Urothelium cell line (cell line): ENCODE results near the gene DCP1A.
A peak's percentile ranks its signal among the peaks of the same experiment; 100 is the strongest.

Experiments used
- DNase-seq: peaks from one replicate; pipeline ENCODE4 v3.0.0; 2011; ENCODE audit warnings: low spot score, mixed read lengths
- FAIRE-seq: peaks from 2 replicates; lab custom pipeline; 2011; peaks lifted over from hg19 to GRCh38; lab: Jason Lieb, UNC

Gene DCP1A

GRCh38 chr3:53250453-53250852 is 96.9 kb downstream of the DCP1A start:
- DNase-seq (no peak), FAIRE-seq (no peak)

GRCh38 chr3:53248161-53248560 is 99.2 kb downstream of the DCP1A start:
- FAIRE-seq (no peak), DNase-seq (no peak)

- DNase-seq (no peak), FAIRE-seq (no peak)
These were observed 99.7 kb downstream of the DCP1A start for GRCh38 chr3:53247619-53248018.

GRCh38 chr3:53244271-53244670 is 103.1 kb downstream of the DCP1A start:
- no peak for FAIRE-seq

GRCh38 chr3:53243785-53244184 is 103.6 kb downstream of the DCP1A start:
- FAIRE-seq (no peak), DNase-seq (no peak)

More at GRCh38 chr3:53244271-53244670, 103.1 kb downstream of the DCP1A start:
- no peak for DNase-seq

- DNase-seq (no peak), FAIRE-seq (no peak)
These were observed 104.2 kb downstream of the DCP1A start for GRCh38 chr3:53243165-53243564.

- FAIRE-seq = no peak
- DNase-seq = no peak
These were observed 104.7 kb downstream of the DCP1A start for GRCh38 chr3:53242642-53243041.

- no peak for DNase-seq
- no peak for FAIRE-seq
These were observed 105.2 kb downstream of the DCP1A start for GRCh38 chr3:53242155-53242554.

- DNase-seq = no peak
- FAIRE-seq = no peak
These were observed 106.1 kb downstream of the DCP1A start for GRCh38 chr3:53240989-53241972.

- DNase-seq (no peak), FAIRE-seq (no peak)
These were observed 107.5 kb downstream of the DCP1A start for GRCh38 chr3:53239800-53240199.

GRCh38 chr3:53238886-53239285 is 108.5 kb downstream of the DCP1A start:
- FAIRE-seq = no peak

GRCh38 chr3:53238051-53238850 is 109.1 kb downstream of the DCP1A start:
- DNase-seq (peak; percentile 33), FAIRE-seq (peak; percentile 20)

More at GRCh38 chr3:53238886-53239285, 108.5 kb downstream of the DCP1A start:
- no peak for DNase-seq

GRCh38 chr3:53236112-53236841 is 111.1 kb downstream of the DCP1A start:
- DNase-seq (peak; percentile 87), FAIRE-seq (peak; percentile 91)

GRCh38 chr3:53235545-53235944 is 111.8 kb downstream of the DCP1A start:
- DNase-seq = no peak
- no peak for FAIRE-seq

GRCh38 chr3:53234841-53235232 is 112.5 kb downstream of the DCP1A start:
- no peak for DNase-seq
- no peak for FAIRE-seq

GRCh38 chr3:53234130-53234840 is 113.1 kb downstream of the DCP1A start:
- no peak for FAIRE-seq
- no peak for DNase-seq
